Naive thymus-derived CD4-positive, alpha-beta T cell (primary cell): ENCODE data around the gene MRPL34. TPM values are rescaled to one million over a fixed set of nuclear protein-coding genes. Genes with fewer than 3 reads are reported as not detected.
A peak's percentile ranks its signal among the peaks of the same experiment; 100 is the strongest.

Experiments used
- ATAC-seq: fragments of 150-1000 bp; cut with Tn5 transposase; 2 replicates; pipeline ENCODE4 v1.10.0; 2021; ENCODE audit warnings: mild to moderate bottlenecking, moderate library complexity
- CTCF ChIA-PET: fragments of 350-600 bp; sonication (Branson Sonifier 250); formaldehyde crosslinking; loops from one replicate; lab custom pipeline; 2021; ENCODE audit warnings: antibody characterized with exemption; lab: Charles Lee
- POLR2A ChIA-PET: fragments of 350-600 bp; sonication (Branson Sonifier 250); formaldehyde crosslinking; loops from one replicate; lab custom pipeline; 2021; ENCODE audit warnings: antibody characterized with exemption, inconsistent platforms; lab: Charles Lee
- DNase-seq, 9 donors: peaks; one replicate each; pipeline versions ENCODE4 v3.0.0 to v3.0.0-alpha.2; 2020 to 2022; ENCODE audit warnings: mixed read lengths in 1 of 9
- H3K27ac ChIP-seq: one replicate; pipeline ENCODE4 v1.7.0; 2013; ENCODE audit warnings: mild to moderate bottlenecking, low read depth, low read length, moderate library complexity
- H3K27me3 ChIP-seq, 2 donors: one replicate each; pipeline ENCODE4 v1.7.0; 2013; ENCODE audit warnings: low read length in 2 of 2, mild to moderate bottlenecking in 2 of 2, moderate library complexity in 2 of 2; ENCODE audit not compliant: control insufficient read depth in 2 of 2, insufficient read depth in 2 of 2
- H3K36me3 ChIP-seq, 3 experiments: 1 replicate in 2 of 3; 2 replicates in 1 of 3; pipeline ENCODE4 v1.7.0; 2013; ENCODE audit warnings: low read length in 3 of 3, mild to moderate bottlenecking in 3 of 3, moderate library complexity in 1 of 3; ENCODE audit not compliant: insufficient read depth in 3 of 3, control insufficient read depth in 2 of 3
- H3K4me1 ChIP-seq, 2 donors: one replicate each; pipeline ENCODE4 v1.7.0; 2013; ENCODE audit warnings: low read length in 2 of 2, mild to moderate bottlenecking in 2 of 2, moderate library complexity in 1 of 2; ENCODE audit not compliant: control insufficient read depth in 2 of 2, insufficient read depth in 2 of 2
- H3K4me3 ChIP-seq: 2 replicates; pipeline ENCODE4 v1.7.0; 2013; ENCODE audit warnings: mild to moderate bottlenecking, low read length
- H3K9me3 ChIP-seq, 3 experiments: 1 replicate in 2 of 3; 2 replicates in 1 of 3; pipeline ENCODE4 v1.7.0; 2013; ENCODE audit warnings: low read length in 3 of 3; ENCODE audit not compliant: control insufficient read depth in 2 of 3
- H3K27ac Mint-ChIP-seq, 9 donors: one replicate each; pipeline ENCODE4 v1.8.0; 2020 to 2022; ENCODE audit warnings: mixed read lengths in 9 of 9, mild to moderate bottlenecking in 8 of 9, moderate library complexity in 5 of 9, inconsistent platforms in 2 of 9
- H3K27me3 Mint-ChIP-seq, 5 donors: one replicate each; pipeline ENCODE4 v1.8.0; 2021 to 2022; ENCODE audit warnings: mixed read lengths in 5 of 5, mild to moderate bottlenecking in 1 of 5
- H3K36me3 Mint-ChIP-seq, 5 donors: one replicate each; pipeline ENCODE4 v1.8.0; 2020 to 2022; ENCODE audit warnings: mixed read lengths in 5 of 5, mild to moderate bottlenecking in 3 of 5, inconsistent platforms in 1 of 5
- H3K4me1 Mint-ChIP-seq, 7 donors: one replicate each; pipeline ENCODE4 v1.8.0; 2020 to 2022; ENCODE audit warnings: mixed read lengths in 7 of 7, mild to moderate bottlenecking in 3 of 7, inconsistent platforms in 1 of 7
- H3K4me3 Mint-ChIP-seq, 10 donors: one replicate each; pipeline ENCODE4 v1.8.0; 2020 to 2022; ENCODE audit warnings: mild to moderate bottlenecking in 10 of 10, mixed read lengths in 10 of 10, moderate library complexity in 6 of 10, inconsistent platforms in 2 of 10
- H3K9me3 Mint-ChIP-seq, 11 donors: one replicate each; pipeline ENCODE4 v1.8.0; 2020 to 2022; ENCODE audit warnings: mixed read lengths in 11 of 11, mild to moderate bottlenecking in 4 of 11, inconsistent platforms in 1 of 11, moderate library complexity in 1 of 11
- intact Hi-C, 2 donors: fragments of 100-400 bp; cut with micrococcal nuclease; formaldehyde crosslinking; loops; one replicate each; pipeline ENCODE4 v1.15.1; 2023
- polyA plus RNA-seq, 2 donors: library from polyadenylated mRNA; unstranded; fragments of 300-500 nt; fragmentation: Illumina TruSeq; gene quantifications; one replicate each; pipeline ENCODE4 v1.2.3, GENCODE V29; 2021
- total RNA-seq, 6 experiments: library from RNA in 5 of 6; stranded (reverse) in 5 of 6; gene quantifications; 1 replicate in 5 of 6; 2 replicates in 1 of 6; pipeline ENCODE4 v1.2.3 and lab custom pipeline; 2021 to 2026

Gene MRPL34
- total and polyA plus RNA-seq, 7 experiments from 2014 or later: 37.0 to 217 (median 74.1) TPM

- H3K27me3 Mint-ChIP-seq: peaks cover 0 to 2% (median 0%) of the 10 kb centered on the region in 5 donors
- H3K36me3 Mint-ChIP-seq: peaks cover 0 to 13% (median 3%) of the 10 kb centered on the region in 5 donors
- CTCF ChIA-PET: interaction anchor here (0.6 to 4.2 kb wide), 10 partner anchors 15 to 213 kb away, joined by 3 to 36 read pairs (median 3); partner anchors contain the start of genes BABAM1 and USHBP1
- peak within 1 kb of the TSS in 2 of 9 donors; percentile 62 to 72 for H3K27ac Mint-ChIP-seq
- H3K9me3 Mint-ChIP-seq: no peaks in the 10 kb centered on the region
- no peaks in the 10 kb centered on the region for H3K9me3 ChIP-seq
- ATAC-seq: peak; percentile 56
- intact Hi-C loops: loop anchor here (1.0 to 5.0 kb wide), 10 partner anchors 20 to 564 kb away; partner anchors contain the start of genes HAUS8 (in 1 of the 2), MYO9B (in 1 of the 2) and NWD1 (in 1 of the 2)
- peaks cover 3 to 24% (median 3%) of the 10 kb centered on the region in 3 experiments for H3K36me3 ChIP-seq
- POLR2A ChIA-PET: interaction anchor here (1.2 to 2.3 kb wide), 6 partner anchors 15 to 206 kb away, joined by 4 to 11 read pairs (median 5); partner anchors contain the start of genes BABAM1, MYO9B and USE1
- H3K27me3 ChIP-seq: no peaks in the 10 kb centered on the region
- peaks cover 0 to 9% (median 3%) of the 10 kb centered on the region in 7 donors for H3K4me1 Mint-ChIP-seq
- DNase-seq: peak in 3 of 9 donors; percentile 19 to 65 (median 33)
- H3K27ac ChIP-seq: no peak within 1 kb of the TSS
- H3K4me3 Mint-ChIP-seq: peak within 1 kb of the TSS; percentile 75 to 90 (median 81)
- peak within 1 kb of the TSS; percentile 62 for H3K4me3 ChIP-seq
- peaks cover 0 to 8% of the 10 kb centered on the region in 2 donors for H3K4me1 ChIP-seq
These were observed 24.0 kb upstream of the MRPL34 start, which contains the start of gene ANKLE1 for GRCh38 chr19:17281391-17282304. ANKLE1 (plus strand) TSS chr19:17281901; CDS start chr19:17281921, 20 bp downstream.

GRCh38 chr19:17282488-17283125, 23.1 kb upstream of the MRPL34 start:
- Histone ChIP-seq H3K4me1 (peaks cover 0 to 8% of the 10 kb centered on the region in 2 donors), H3K36me3 (peaks cover 0 to 14% (median under 1%) of the 10 kb centered on the region in 3 experiments), H3K4me3 (peak overlapping the region; percentile 62), H3K27ac (no peak overlapping the region), H3K27me3 (no peaks in the 10 kb centered on the region), H3K9me3 (no peaks in the 10 kb centered on the region)
- intact Hi-C loops: loop anchor here (1.0 to 5.0 kb wide), 10 partner anchors 21 to 565 kb away; partner anchors contain the start of genes HAUS8 (in 1 of the 2), MYO9B (in 1 of the 2) and NWD1 (in 1 of the 2)
- H3K4me3 Mint-ChIP-seq: peak overlapping the region; percentile 75 to 90 (median 81)
- DNase-seq: peak; percentile 58 to 86 (median 70)
- H3K4me1 Mint-ChIP-seq: peaks cover 0 to 9% (median 3%) of the 10 kb centered on the region in 7 donors
- H3K27me3 Mint-ChIP-seq: peaks cover 0 to 4% (median 0%) of the 10 kb centered on the region in 5 donors
- peak; percentile 97 for ATAC-seq
- no peaks in the 10 kb centered on the region for H3K9me3 Mint-ChIP-seq
- ChIA-PET CTCF (interaction anchor here (0.6 to 4.2 kb wide), 9 partner anchors 16 to 214 kb away, joined by 3 to 36 read pairs (median 3); partner anchors contain the start of genes ABHD8 and BABAM1), POLR2A (interaction anchor here (0.7 to 2.3 kb wide), 4 partner anchors 16 to 23 kb away, joined by 3 to 11 read pairs (median 4); partner anchors contain the start of gene BABAM1)
- peak overlapping the region in 3 of 9 donors; percentile 56 to 72 (median 62) for H3K27ac Mint-ChIP-seq
- peaks cover 0 to 4% (median 0%) of the 10 kb centered on the region in 5 donors for H3K36me3 Mint-ChIP-seq

GRCh38 chr19:17283504-17283996, 22.1 kb upstream of the MRPL34 start:
- Mint-ChIP-seq H3K9me3 (no peaks in the 10 kb centered on the region), H3K27me3 (peaks cover 0 to 4% (median 0%) of the 10 kb centered on the region in 5 donors), H3K27ac (peak overlapping the region in 1 of 9 donors; percentile 56), H3K36me3 (peaks cover 0 to 4% (median 0%) of the 10 kb centered on the region in 5 donors), H3K4me3 (peak overlapping the region in 3 of 10 donors; percentile 9 to 54 (median 52)), H3K4me1 (peaks cover 0 to 9% (median 3%) of the 10 kb centered on the region in 7 donors)
- Histone ChIP-seq H3K4me1 (peaks cover 0 to 8% of the 10 kb centered on the region in 2 donors), H3K36me3 (peaks cover 0 to 13% (median 0%) of the 10 kb centered on the region in 3 experiments), H3K27me3 (no peaks in the 10 kb centered on the region), H3K27ac (no peak overlapping the region), H3K9me3 (no peaks in the 10 kb centered on the region), H3K4me3 (no peak overlapping the region)
- POLR2A ChIA-PET: interaction anchor here (0.7 to 1.3 kb wide), 3 partner anchors 19 to 50 kb away, joined by 3 to 4 read pairs (median 3); partner anchors contain the start of gene USHBP1
- CTCF ChIA-PET: interaction anchor here (0.6 to 4.2 kb wide), 10 partner anchors 20 to 511 kb away, joined by 3 to 36 read pairs (median 3); partner anchors contain the start of genes ABHD8, ANO8, HAUS8 and MYO9B
- no peak for DNase-seq
- intact Hi-C loops: loop anchor here (2.0 to 5.0 kb wide), 6 partner anchors 49 to 566 kb away; partner anchors contain the start of genes HAUS8 (in 1 of the 2), MYO9B (in 1 of the 2) and NWD1 (in 1 of the 2)
- ATAC-seq: no peak

- Histone ChIP-seq H3K4me1 (peaks cover 0 to 8% of the 10 kb centered on the region in 2 donors), H3K4me3 (no peak overlapping the region), H3K36me3 (no peaks in the 10 kb centered on the region), H3K9me3 (no peaks in the 10 kb centered on the region), H3K27me3 (no peaks in the 10 kb centered on the region), H3K27ac (no peak overlapping the region)
- ChIA-PET POLR2A (no interaction called here), CTCF (interaction anchor here (1.0 kb wide), 1 partner anchor 106 kb away, joined by 3 read pairs; no protein-coding TSS in a partner anchor)
- DNase-seq: no peak
- peaks cover 0 to 4% (median 0%) of the 10 kb centered on the region in 5 donors for H3K36me3 Mint-ChIP-seq
- H3K27ac Mint-ChIP-seq: no peak overlapping the region
- intact Hi-C loops: no loop called here
- H3K9me3 Mint-ChIP-seq: no peaks in the 10 kb centered on the region
- peaks cover 0 to 9% (median 5%) of the 10 kb centered on the region in 7 donors for H3K4me1 Mint-ChIP-seq
- H3K27me3 Mint-ChIP-seq: peaks cover 0 to 7% (median 0%) of the 10 kb centered on the region in 5 donors
- ATAC-seq: no peak
- no peak overlapping the region for H3K4me3 Mint-ChIP-seq
These were observed 20.1 kb upstream of the MRPL34 start for GRCh38 chr19:17285415-17286135.

- DNase-seq (no peak), ATAC-seq (no peak)
- Histone ChIP-seq H3K36me3 (no peaks in the 10 kb centered on the region), H3K4me3 (no peak overlapping the region), H3K27ac (no peak overlapping the region), H3K27me3 (no peaks in the 10 kb centered on the region), H3K4me1 (peaks cover 0 to 8% of the 10 kb centered on the region in 2 donors), H3K9me3 (no peaks in the 10 kb centered on the region)
- Mint-ChIP-seq H3K27me3 (peaks cover 0 to 7% (median 0%) of the 10 kb centered on the region in 5 donors), H3K4me3 (no peak overlapping the region), H3K9me3 (no peaks in the 10 kb centered on the region), H3K4me1 (peaks cover 0 to 8% (median 5%) of the 10 kb centered on the region in 7 donors), H3K36me3 (peaks cover 0 to 4% (median 0%) of the 10 kb centered on the region in 5 donors), H3K27ac (no peak overlapping the region)
- CTCF ChIA-PET: interaction anchor here (1.0 kb wide), 1 partner anchor 106 kb away, joined by 3 read pairs; no protein-coding TSS in a partner anchor
- POLR2A ChIA-PET: no interaction called here
- intact Hi-C loops: no loop called here
These were observed 19.4 kb upstream of the MRPL34 start for GRCh38 chr19:17286263-17286662.
